ENCODE results near the gene SLC7A1. TPM values are rescaled to one million over a fixed set of nuclear protein-coding genes. Genes with fewer than 3 reads are reported as not detected.

The SLC7A1 gene
- total and polyA plus RNA-seq, 2 donors (not counting 3 experiments of a cell fraction or from before 2014, with no cell fraction given) = 21.0 to 79.3 TPM

- no TSS peak for BruUV-seq (replicated peaks)
- H3K4me3 ChIP-seq (replicated peaks in 1 of 3; ENCODE audit: insufficient read depth in 1 of 3, low read depth in 1 of 3, low read length in 3 of 3) = no peak overlapping the region
- ChIA-PET POLR2A (interaction anchor here (1.1 kb wide), 1 partner anchor 199 kb away, joined by 4 read pairs; no protein-coding TSS in a partner anchor), CTCF (interaction anchor here (1.0 to 10.8 kb wide), 34 partner anchors 8 to 606 kb away, joined by 3 to 301 read pairs (median 7); partner anchors contain the start of genes SLC7A1 and UBL3)
- H3K79me2 ChIP-seq (ENCODE audit: control insufficient read depth, insufficient read depth, low read length) = no peaks in the 10 kb centered on the region
- H3K9me1 ChIP-seq (replicated peaks; ENCODE audit: control insufficient read depth, extremely low read depth, insufficient read depth, low read length) = no peaks in the 10 kb centered on the region
- intact Hi-C loops (cut with micrococcal nuclease) = loop anchor here (1.0 kb wide), 7 partner anchors 41 to 606 kb away; partner anchors contain the start of gene SLC7A1
- H3K36me3 ChIP-seq (ENCODE audit: control insufficient read depth in 2 of 2, extremely low read depth in 1 of 2, insufficient read depth in 2 of 2, low read length in 2 of 2) = peaks cover 0 to 2% of the 10 kb centered on the region in 2 experiments
- no peak overlapping the region for H3K9ac ChIP-seq (replicated peaks; ENCODE audit: extremely low read depth, insufficient read depth, low read length)
- no peaks in the 10 kb centered on the region for H3K4me1 ChIP-seq (ENCODE audit: control insufficient read depth, extremely low read depth, insufficient read depth, low read length)
- no peak overlapping the region for H2AFZ ChIP-seq (ENCODE audit: low read depth, low read length)
- dilution Hi-C loops (cut with MboI; ENCODE audit: extremely low pct_ligation_motif_present, low sequenced_read_pairs) = no loop called here
- H3K27ac ChIP-seq (ENCODE audit: insufficient read depth, low read depth, low read length) = no peak overlapping the region
- no peaks in the 10 kb centered on the region for H4K20me1 ChIP-seq (replicated peaks; ENCODE audit: control insufficient read depth, extremely low read depth, insufficient read depth, low read length)
- H3K4me2 ChIP-seq (ENCODE audit: insufficient read depth, low read length) = no peak overlapping the region
- no peaks in the 10 kb centered on the region for H3K9me3 ChIP-seq (replicated peaks; ENCODE audit: control insufficient read depth, insufficient read depth, low read length)
- TF ChIP-seq EZH2 (IDR thresholded peaks at IDR 0.05; ENCODE audit: borderline replicate concordance, low read depth, low read length, severe bottlenecking) (no peak), CTCF (IDR thresholded peaks at IDR 0.05; ENCODE audit: extremely low read depth in 1 of 2, insufficient read depth in 1 of 2, low read depth in 1 of 2, low read length in 2 of 2) (no peak), MAX (IDR thresholded peaks at IDR 0.05; ENCODE audit: insufficient read depth, insufficient read length) (no peak), POLR2AphosphoS5 (IDR thresholded peaks at IDR 0.05; ENCODE audit: insufficient read depth, low read depth, low read length) (no peak), POLR2A (IDR thresholded peaks at IDR 0.05; ENCODE audit: low read depth, low read length) (no peak), MYC (IDR thresholded peaks at IDR 0.05; ENCODE audit: low read depth, low read length) (no peak), JUN (IDR thresholded peaks at IDR 0.05; ENCODE audit: borderline replicate concordance, insufficient read depth, insufficient read length, low read depth) (no peak), GATA2 (IDR thresholded peaks at IDR 0.05; ENCODE audit: insufficient read depth, insufficient read length, low read depth, low read length) (no peak), FOS (IDR thresholded peaks at IDR 0.05; ENCODE audit: borderline replicate concordance, insufficient read depth, low read length) (no peak)
- peaks cover 3 to 4% of the 10 kb centered on the region in 2 experiments for H3K27me3 ChIP-seq (ENCODE audit: control insufficient read depth in 2 of 2, insufficient read depth in 2 of 2, low read length in 2 of 2)
- DNase-seq (ENCODE audit: low read depth, low spot score) (no peak), FAIRE-seq (no peak)
Observed at GRCh38 chr13:29508876-29509252, 86.6 kb downstream of the SLC7A1 start.

Data from endothelial cell of umbilical vein (primary cell).